Measurements from ENCODE around the gene TPST1.

TPST1 gene

GRCh38 chr7:66162622-66163021 is 42.5 kb upstream of the TPST1 start:
- H3K9me2 ChIP-seq (replicated peaks; ENCODE audit: low read depth, low read length): no peaks in the 10 kb centered on the region
- H3K9ac ChIP-seq (ENCODE audit: low read depth, low read length, poor library complexity, severe bottlenecking): no peak overlapping the region
- H3K27me3 ChIP-seq (ENCODE audit: insufficient read depth, low read length, poor library complexity, severe bottlenecking): no peaks in the 10 kb centered on the region
- no peaks in the 10 kb centered on the region for H3K79me2 ChIP-seq (ENCODE audit: insufficient read depth, low read length)
- no peaks in the 10 kb centered on the region for H3K4me1 ChIP-seq (ENCODE audit: insufficient read depth, low read length, poor library complexity, severe bottlenecking)
- H4K20me1 ChIP-seq (ENCODE audit: insufficient read depth, low read length, poor library complexity, severe bottlenecking): no peaks in the 10 kb centered on the region
- TF ChIP-seq CTCF (conservative IDR thresholded peaks at IDR 0.05; ENCODE audit: low read length): no peak
- TF ChIP-seq EZH2phosphoT487 (IDR thresholded peaks at IDR 0.05; ENCODE audit: borderline replicate concordance): no peak
- no peak overlapping the region for H2AFZ ChIP-seq (ENCODE audit: low read length)
- no peak overlapping the region for H3K4me3 ChIP-seq (ENCODE audit: low read length, poor library complexity, severe bottlenecking)
- no peaks in the 10 kb centered on the region for H3K9me3 ChIP-seq (ENCODE audit: insufficient read depth, low read depth, low read length)
- peaks cover 6% of the 10 kb centered on the region; the same call in 1 of the 2 replicates for H3K36me3 ChIP-seq (ENCODE audit: insufficient read depth, low read length)
- no peaks in the 10 kb centered on the region for H3F3A ChIP-seq (ENCODE audit: low read depth)
- no peak overlapping the region for H3K4me2 ChIP-seq (ENCODE audit: low read depth, low read length, poor library complexity, severe bottlenecking)

- H3K36me3 ChIP-seq (ENCODE audit: insufficient read depth, low read length): peaks cover 4% of the 10 kb centered on the region; the same call in 1 of the 2 replicates
- H2AFZ ChIP-seq (ENCODE audit: low read length): no peak overlapping the region
- H3K27me3 ChIP-seq (ENCODE audit: insufficient read depth, low read length, poor library complexity, severe bottlenecking): no peaks in the 10 kb centered on the region
- TF ChIP-seq EZH2phosphoT487 (IDR thresholded peaks at IDR 0.05; ENCODE audit: borderline replicate concordance) (no peak), CTCF (conservative IDR thresholded peaks at IDR 0.05; ENCODE audit: low read length) (no peak)
- H3K4me3 ChIP-seq (ENCODE audit: low read length, poor library complexity, severe bottlenecking): no peak overlapping the region
- no peaks in the 10 kb centered on the region for H3K4me1 ChIP-seq (ENCODE audit: insufficient read depth, low read length, poor library complexity, severe bottlenecking)
- H3K4me2 ChIP-seq (ENCODE audit: low read depth, low read length, poor library complexity, severe bottlenecking): no peak overlapping the region
- H3F3A ChIP-seq (ENCODE audit: low read depth): no peaks in the 10 kb centered on the region
- no peaks in the 10 kb centered on the region for H3K9me3 ChIP-seq (ENCODE audit: insufficient read depth, low read depth, low read length)
- H3K9ac ChIP-seq (ENCODE audit: low read depth, low read length, poor library complexity, severe bottlenecking): no peak overlapping the region
- no peaks in the 10 kb centered on the region for H3K79me2 ChIP-seq (ENCODE audit: insufficient read depth, low read length)
- no peaks in the 10 kb centered on the region for H4K20me1 ChIP-seq (ENCODE audit: insufficient read depth, low read length, poor library complexity, severe bottlenecking)
- no peaks in the 10 kb centered on the region for H3K9me2 ChIP-seq (replicated peaks; ENCODE audit: low read depth, low read length)
Observed at GRCh38 chr7:66163186-66163610, 41.9 kb upstream of the TPST1 start.

GRCh38 chr7:66164356-66164755 is 40.8 kb upstream of the TPST1 start:
- Histone ChIP-seq H3K79me2 (ENCODE audit: insufficient read depth, low read length) (no peaks in the 10 kb centered on the region), H4K20me1 (ENCODE audit: insufficient read depth, low read length, poor library complexity, severe bottlenecking) (no peaks in the 10 kb centered on the region), H3K4me3 (ENCODE audit: low read length, poor library complexity, severe bottlenecking) (no peak overlapping the region), H3K9me2 (replicated peaks; ENCODE audit: low read depth, low read length) (no peaks in the 10 kb centered on the region), H2AFZ (ENCODE audit: low read length) (no peak overlapping the region), H3F3A (ENCODE audit: low read depth) (no peaks in the 10 kb centered on the region), H3K4me2 (ENCODE audit: low read depth, low read length, poor library complexity, severe bottlenecking) (no peak overlapping the region), H3K4me1 (ENCODE audit: insufficient read depth, low read length, poor library complexity, severe bottlenecking) (no peaks in the 10 kb centered on the region), H3K9me3 (ENCODE audit: insufficient read depth, low read depth, low read length) (no peaks in the 10 kb centered on the region), H3K27me3 (ENCODE audit: insufficient read depth, low read length, poor library complexity, severe bottlenecking) (no peaks in the 10 kb centered on the region), H3K9ac (ENCODE audit: low read depth, low read length, poor library complexity, severe bottlenecking) (no peak overlapping the region), H3K36me3 (ENCODE audit: insufficient read depth, low read length) (no peaks in the 10 kb centered on the region)
- TF ChIP-seq EZH2phosphoT487 (IDR thresholded peaks at IDR 0.05; ENCODE audit: borderline replicate concordance) (no peak), CTCF (conservative IDR thresholded peaks at IDR 0.05; ENCODE audit: low read length) (no peak)
